ENCODE measurements around the gene RAC2.

Gene RAC2

GRCh38 chr22:37190262-37190780 is 53.7 kb downstream of the RAC2 start:
- H3K27ac ChIP-seq = no peak overlapping the region
- H3K27me3 ChIP-seq = peaks cover 0 to 2% of the 10 kb centered on the region in 2 donors
- no peak for DNase-seq
- H3K4me3 ChIP-seq = no peak overlapping the region
- no peaks in the 10 kb centered on the region for H3K36me3 ChIP-seq
- no peaks in the 10 kb centered on the region for H3K9me3 ChIP-seq
- H3K4me1 ChIP-seq = peaks cover 0 to 29% (median 10%) of the 10 kb centered on the region in 4 donors
- TF ChIP-seq CTCF (IDR thresholded peaks at IDR 0.05) = no peak
- intact Hi-C loops (cut with DNase I; ENCODE audit: low total_unique reads) = no loop called here

GRCh38 chr22:37188901-37189466 is 55.1 kb downstream of the RAC2 start:
- Histone ChIP-seq H3K27me3 (peaks cover 0 to 9% of the 10 kb centered on the region in 2 donors), H3K27ac (peak overlapping the region; percentile 55 to 69), H3K4me3 (no peak overlapping the region), H3K36me3 (no peaks in the 10 kb centered on the region), H3K9me3 (no peaks in the 10 kb centered on the region), H3K4me1 (peaks cover 0 to 29% (median 10%) of the 10 kb centered on the region in 4 donors)
- no peak for DNase-seq
- intact Hi-C loops (cut with DNase I; ENCODE audit: low total_unique reads) = no loop called here
- TF ChIP-seq CTCF (IDR thresholded peaks at IDR 0.05) = no peak

GRCh38 chr22:37187891-37188761 is 55.9 kb downstream of the RAC2 start, which contains the start of gene C1QTNF6:
C1QTNF6 (minus strand) TSS chr22:37188247; CDS start chr22:37188213, 34 bp downstream.
- peak within 1 kb of the TSS; percentile 26 to 38 for H3K4me3 ChIP-seq
- peaks cover 0 to 14% of the 10 kb centered on the region in 2 donors for H3K27me3 ChIP-seq
- intact Hi-C loops (cut with DNase I; ENCODE audit: low total_unique reads) = no loop called here
- TF ChIP-seq CTCF (IDR thresholded peaks at IDR 0.05) = no peak
- no peaks in the 10 kb centered on the region for H3K36me3 ChIP-seq
- H3K9me3 ChIP-seq = no peaks in the 10 kb centered on the region
- peaks cover 0 to 29% (median 10%) of the 10 kb centered on the region in 4 donors for H3K4me1 ChIP-seq
- peak within 1 kb of the TSS; percentile 55 to 69 for H3K27ac ChIP-seq
- DNase-seq = peak in 1 of 2 donors; percentile 65

GRCh38 chr22:37187552-37187890 is 56.5 kb downstream of the RAC2 start:
- Histone ChIP-seq H3K27me3 (peaks cover 0 to 14% of the 10 kb centered on the region in 2 donors), H3K9me3 (no peaks in the 10 kb centered on the region), H3K27ac (peak overlapping the region; percentile 55 to 69), H3K36me3 (no peaks in the 10 kb centered on the region), H3K4me3 (peak overlapping the region; percentile 26 to 38), H3K4me1 (peaks cover 0 to 29% (median 10%) of the 10 kb centered on the region in 4 donors)
- DNase-seq = no peak
- intact Hi-C loops (cut with DNase I; ENCODE audit: low total_unique reads) = no loop called here
- TF ChIP-seq CTCF (IDR thresholded peaks at IDR 0.05) = no peak

- intact Hi-C loops (cut with DNase I; ENCODE audit: low total_unique reads) = no loop called here
- peaks cover 0 to 14% of the 10 kb centered on the region in 2 donors for H3K27me3 ChIP-seq
- peak overlapping the region in 1 of 2 donors; percentile 69 for H3K27ac ChIP-seq
- peaks cover 0 to 29% (median 10%) of the 10 kb centered on the region in 4 donors for H3K4me1 ChIP-seq
- no peak for DNase-seq
- no peaks in the 10 kb centered on the region for H3K36me3 ChIP-seq
- peak overlapping the region in 1 of 2 donors; percentile 38 for H3K4me3 ChIP-seq
- no peak for TF ChIP-seq CTCF (IDR thresholded peaks at IDR 0.05)
- H3K9me3 ChIP-seq = no peaks in the 10 kb centered on the region
Observed at GRCh38 chr22:37186997-37187522, 57.0 kb downstream of the RAC2 start.

Data from tibial artery (tissue), 4 donors.